Measurements from ENCODE around the gene DNAJC3.
"Not testable (repeated sequence)": the region's sequence is repeated elsewhere in the genome, so short reads cannot be mapped to it uniquely, and the experiment has no call there.

DNAJC3 gene

DNA sequence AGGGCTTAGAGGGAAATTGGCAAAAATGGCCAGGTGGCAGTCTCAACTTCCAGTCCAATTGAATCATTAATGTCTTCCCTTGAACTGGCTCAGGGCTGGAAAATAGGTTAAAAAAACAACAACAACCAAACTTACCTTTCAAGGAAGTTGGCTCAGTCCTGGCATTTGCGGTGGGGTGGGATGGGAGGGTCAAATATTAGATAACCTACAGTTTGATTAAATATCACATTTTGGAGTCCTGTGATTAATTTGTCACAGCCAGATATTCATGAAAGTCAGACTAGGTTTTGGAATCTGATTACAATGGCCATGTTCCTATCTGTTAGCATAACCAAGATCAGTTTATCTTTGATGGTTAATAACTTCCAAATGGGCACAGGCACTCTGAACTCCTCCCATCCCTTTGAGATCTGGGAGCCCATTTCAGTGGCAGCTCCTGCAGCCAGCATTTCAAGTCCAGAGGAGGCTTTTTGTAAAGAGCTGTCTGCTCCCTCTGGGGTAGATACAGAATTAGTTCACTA is 24.6 kb upstream of the DNAJC3 start:
- Histone ChIP-seq H3K9me3 (ENCODE audit: insufficient read depth, low read length) (no peaks in the 10 kb centered on the region; the same call in 1 of the 2 replicates), H3K27me3 (ENCODE audit: insufficient read depth, insufficient read length) (no peaks in the 10 kb centered on the region), H3K36me3 (ENCODE audit: insufficient read depth, insufficient read length, low read length) (no peaks in the 10 kb centered on the region), H3K4me1 (ENCODE audit: insufficient read depth, insufficient read length) (no peaks in the 10 kb centered on the region), H3K4me3 (ENCODE audit: insufficient read length, low read depth) (no peak overlapping the region), H3K9ac (ENCODE audit: insufficient read length, low read depth) (no peak overlapping the region)
- no peak for DNase-seq (ENCODE audit: low read depth, low spot score)
- TF ChIP-seq SUZ12 (IDR thresholded peaks at IDR 0.05; ENCODE audit: extremely low read depth, insufficient read depth, insufficient read length) = no peak
- no peak for TF ChIP-seq YY1 (IDR thresholded peaks at IDR 0.05; ENCODE audit: insufficient read depth, insufficient read length)
- TF ChIP-seq ZNF274 (IDR thresholded peaks at IDR 0.05; ENCODE audit: low read depth, low read length) = no peak

GRCh38 chr13:95652821-95653220 is 24.1 kb upstream of the DNAJC3 start:
- no peak overlapping the region for H3K9ac ChIP-seq (ENCODE audit: insufficient read length, low read depth)
- H3K27me3 ChIP-seq (ENCODE audit: insufficient read depth, insufficient read length) = no peaks in the 10 kb centered on the region
- no peak overlapping the region for H3K4me3 ChIP-seq (ENCODE audit: insufficient read length, low read depth)
- TF ChIP-seq SUZ12 (IDR thresholded peaks at IDR 0.05; ENCODE audit: extremely low read depth, insufficient read depth, insufficient read length) (no peak), YY1 (IDR thresholded peaks at IDR 0.05; ENCODE audit: insufficient read depth, insufficient read length) (no peak), ZNF274 (IDR thresholded peaks at IDR 0.05; ENCODE audit: low read depth, low read length) (no peak)
- no peaks in the 10 kb centered on the region for H3K4me1 ChIP-seq (ENCODE audit: insufficient read depth, insufficient read length)
- DNase-seq (ENCODE audit: low read depth, low spot score) = no peak
- no peaks in the 10 kb centered on the region for H3K36me3 ChIP-seq (ENCODE audit: insufficient read depth, insufficient read length, low read length)
- H3K9me3 ChIP-seq (ENCODE audit: insufficient read depth, low read length) = no peaks in the 10 kb centered on the region; the same call in 1 of the 2 replicates

GRCh38 chr13:95656386-95657015 is 20.4 kb upstream of the DNAJC3 start:
- TF ChIP-seq ZNF274 (IDR thresholded peaks at IDR 0.05; ENCODE audit: low read depth, low read length) (no peak), YY1 (IDR thresholded peaks at IDR 0.05; ENCODE audit: insufficient read depth, insufficient read length) (no peak), SUZ12 (IDR thresholded peaks at IDR 0.05; ENCODE audit: extremely low read depth, insufficient read depth, insufficient read length) (no peak)
- Histone ChIP-seq H3K36me3 (ENCODE audit: insufficient read depth, insufficient read length, low read length) (no peaks in the 10 kb centered on the region), H3K4me3 (ENCODE audit: insufficient read length, low read depth) (no peak overlapping the region), H3K27me3 (ENCODE audit: insufficient read depth, insufficient read length) (no peaks in the 10 kb centered on the region), H3K9me3 (ENCODE audit: insufficient read depth, low read length) (no peaks in the 10 kb centered on the region; the same call in 1 of the 2 replicates), H3K4me1 (ENCODE audit: insufficient read depth, insufficient read length) (no peaks in the 10 kb centered on the region), H3K9ac (ENCODE audit: insufficient read length, low read depth) (no peak overlapping the region)
- DNase-seq (ENCODE audit: low read depth, low spot score) = no peak

- TF ChIP-seq SUZ12 (IDR thresholded peaks at IDR 0.05; ENCODE audit: extremely low read depth, insufficient read depth, insufficient read length) = no peak
- no peak for TF ChIP-seq YY1 (IDR thresholded peaks at IDR 0.05; ENCODE audit: insufficient read depth, insufficient read length)
- TF ChIP-seq ZNF274 (IDR thresholded peaks at IDR 0.05; ENCODE audit: low read depth, low read length) = no peak
- H3K9me3 ChIP-seq (ENCODE audit: insufficient read depth, low read length) = no peaks in the 10 kb centered on the region; the same call in 1 of the 2 replicates
- H3K27me3 ChIP-seq (ENCODE audit: insufficient read depth, insufficient read length) = no peaks in the 10 kb centered on the region
- no peaks in the 10 kb centered on the region for H3K4me1 ChIP-seq (ENCODE audit: insufficient read depth, insufficient read length)
- no peaks in the 10 kb centered on the region for H3K36me3 ChIP-seq (ENCODE audit: insufficient read depth, insufficient read length, low read length)
- no peak overlapping the region for H3K9ac ChIP-seq (ENCODE audit: insufficient read length, low read depth)
- H3K4me3 ChIP-seq (ENCODE audit: insufficient read length, low read depth) = no peak overlapping the region
- no peak for DNase-seq (ENCODE audit: low read depth, low spot score)
Observed at GRCh38 chr13:95659500-95659899, 17.4 kb upstream of the DNAJC3 start.

- DNase-seq (ENCODE audit: low read depth, low spot score) = no peak
- TF ChIP-seq YY1 (IDR thresholded peaks at IDR 0.05; ENCODE audit: insufficient read depth, insufficient read length) = no peak
- TF ChIP-seq SUZ12 (IDR thresholded peaks at IDR 0.05; ENCODE audit: extremely low read depth, insufficient read depth, insufficient read length) = no peak
- no peak for TF ChIP-seq ZNF274 (IDR thresholded peaks at IDR 0.05; ENCODE audit: low read depth, low read length)
Observed at GRCh38 chr13:95660981-95661581, 15.9 kb upstream of the DNAJC3 start.

GRCh38 chr13:95667235-95667634 is 9.7 kb upstream of the DNAJC3 start:
- not testable (repeated sequence) for H3K9ac ChIP-seq (ENCODE audit: insufficient read length, low read depth); DNase-seq (ENCODE audit: low read depth, low spot score); H3K36me3 ChIP-seq (ENCODE audit: insufficient read depth, insufficient read length, low read length); H3K4me1 ChIP-seq (ENCODE audit: insufficient read depth, insufficient read length); H3K27me3 ChIP-seq (ENCODE audit: insufficient read depth, insufficient read length); H3K4me3 ChIP-seq (ENCODE audit: insufficient read length, low read depth)
- peaks cover 26% of the 10 kb centered on the region for H3K9me3 ChIP-seq (ENCODE audit: insufficient read depth, low read length)

More at GRCh38 chr13:95660981-95661581, 15.9 kb upstream of the DNAJC3 start:
- H3K27me3 ChIP-seq (ENCODE audit: insufficient read depth, insufficient read length) = no peaks in the 10 kb centered on the region
- no peaks in the 10 kb centered on the region for H3K36me3 ChIP-seq (ENCODE audit: insufficient read depth, insufficient read length, low read length)
- no peak overlapping the region for H3K4me3 ChIP-seq (ENCODE audit: insufficient read length, low read depth)
- no peak overlapping the region for H3K9ac ChIP-seq (ENCODE audit: insufficient read length, low read depth)
- H3K9me3 ChIP-seq (ENCODE audit: insufficient read depth, low read length) = no peaks in the 10 kb centered on the region
- no peaks in the 10 kb centered on the region for H3K4me1 ChIP-seq (ENCODE audit: insufficient read depth, insufficient read length)

DNA sequence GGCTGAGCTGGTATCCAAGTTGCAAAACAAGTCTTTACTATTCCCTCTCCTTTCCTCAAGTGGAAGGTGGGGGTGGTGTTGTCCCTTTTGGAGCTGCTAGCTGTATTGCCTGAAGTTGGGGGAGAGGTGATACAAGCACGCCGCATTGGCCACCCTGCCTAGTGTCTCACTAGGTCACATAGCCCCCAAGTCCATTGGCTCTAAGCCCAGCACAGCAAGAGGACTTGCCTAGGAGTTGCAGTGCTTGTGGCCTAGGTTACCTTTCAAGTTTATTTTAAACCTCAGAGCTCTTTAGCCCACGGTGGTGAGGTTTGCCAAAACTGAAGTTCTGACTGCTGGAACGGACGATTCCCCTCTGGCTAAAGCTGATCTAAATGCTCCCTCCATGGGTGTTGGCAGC is 5.3 kb upstream of the DNAJC3 start:
- H3K4me1 ChIP-seq (ENCODE audit: insufficient read depth, insufficient read length) = no peaks in the 10 kb centered on the region
- H3K9me3 ChIP-seq (ENCODE audit: insufficient read depth, low read length) = peaks cover 26% of the 10 kb centered on the region
- H3K9ac ChIP-seq (ENCODE audit: insufficient read length, low read depth) = no peak overlapping the region
- no peaks in the 10 kb centered on the region for H3K36me3 ChIP-seq (ENCODE audit: insufficient read depth, insufficient read length, low read length)
- TF ChIP-seq ZNF274 (IDR thresholded peaks at IDR 0.05; ENCODE audit: low read depth, low read length) = no peak
- TF ChIP-seq YY1 (IDR thresholded peaks at IDR 0.05; ENCODE audit: insufficient read depth, insufficient read length) = no peak
- no peak for TF ChIP-seq SUZ12 (IDR thresholded peaks at IDR 0.05; ENCODE audit: extremely low read depth, insufficient read depth, insufficient read length)
- H3K27me3 ChIP-seq (ENCODE audit: insufficient read depth, insufficient read length) = no peaks in the 10 kb centered on the region
- no peak overlapping the region for H3K4me3 ChIP-seq (ENCODE audit: insufficient read length, low read depth)
- DNase-seq (ENCODE audit: low read depth, low spot score) = no peak
